Central memory CD4-positive, alpha-beta T cell (primary cell): ENCODE measurements around the gene SPATA24.
"Not testable (repeated sequence)": the region's sequence is repeated elsewhere in the genome, so short reads cannot be mapped to it uniquely, and the experiment has no call there.

Experiments
- DNase-seq: peaks from one replicate; pipeline ENCODE4 v3.0.0; 2022

The SPATA24 gene

GRCh38 chr5:139382807-139383206, 21.1 kb downstream of the SPATA24 start:
- no peak for DNase-seq

- DNase-seq, result no peak
These were observed 21.8 kb downstream of the SPATA24 start for GRCh38 chr5:139381837-139382761.

- DNase-seq, result no peak
These were observed 24.1 kb downstream of the SPATA24 start for GRCh38 chr5:139379626-139380449.

GRCh38 chr5:139378941-139379361, 24.9 kb downstream of the SPATA24 start:
- no peak for DNase-seq

GRCh38 chr5:139378101-139378825, 25.6 kb downstream of the SPATA24 start:
- DNase-seq, result no peak

GRCh38 chr5:139377226-139377625, 26.7 kb downstream of the SPATA24 start:
- DNase-seq, result no peak

GRCh38 chr5:139376364-139376763, 27.5 kb downstream of the SPATA24 start:
- DNase-seq, result no peak

GRCh38 chr5:139374909-139375308, 29.0 kb downstream of the SPATA24 start:
- DNase-seq, result no peak

- no peak for DNase-seq
These were observed 32.1 kb downstream of the SPATA24 start for GRCh38 chr5:139371482-139372435.

- DNase-seq, result no peak
These were observed 34.7 kb downstream of the SPATA24 start for GRCh38 chr5:139369181-139369580.

GRCh38 chr5:139368613-139369012, 35.3 kb downstream of the SPATA24 start:
- no peak for DNase-seq

GRCh38 chr5:139364466-139364865, 39.4 kb downstream of the SPATA24 start:
- DNase-seq, result no peak

GRCh38 chr5:139363937-139364336, 40.0 kb downstream of the SPATA24 start:
- no peak for DNase-seq

GRCh38 chr5:139361835-139362429, 42.0 kb downstream of the SPATA24 start:
- no peak for DNase-seq

GRCh38 chr5:139360384-139360783, 43.5 kb downstream of the SPATA24 start:
- DNase-seq, result no peak

- DNase-seq, result no peak
These were observed 45.8 kb downstream of the SPATA24 start for GRCh38 chr5:139358064-139358463.

- DNase-seq, result not testable (repeated sequence)
These were observed 48.0 kb downstream of the SPATA24 start for GRCh38 chr5:139355900-139356299.

- no peak for DNase-seq
These were observed 49.7 kb downstream of the SPATA24 start for GRCh38 chr5:139354186-139354585.

GRCh38 chr5:139347863-139348262, 56.0 kb downstream of the SPATA24 start:
- not testable (repeated sequence) for DNase-seq
